Tongue (tissue), 1 donor: ENCODE results near the gene IFIT3. TPM values are rescaled to one million over a fixed set of nuclear protein-coding genes. Genes with fewer than 3 reads are reported as not detected.

Experiments used
- total RNA-seq: library from RNA; depleted of rRNA; stranded (reverse); fragments of >200 nt; gene quantifications from one replicate; pipeline ENCODE4 v1.2.3, GENCODE V29; 2014

The IFIT3 gene
- total RNA-seq, 1 donor from 2014 or later: 11.0 TPM

Other genes starting within 250 kb of the IFIT3 start
- 0.21 TPM for gene CH25H, start 120.7 kb upstream of the IFIT3 start, total RNA-seq
- gene LIPA, start 76.2 kb upstream of the IFIT3 start, total RNA-seq: 32.7 TPM
- 9.5 TPM for gene IFIT2, start 26.0 kb upstream of the IFIT3 start, total RNA-seq
- gene IFIT1B, start 50.1 kb downstream of the IFIT3 start, total RNA-seq: 0.92 TPM
- gene IFIT1, start 64.6 kb downstream of the IFIT3 start, total RNA-seq: 42.4 TPM
- gene IFIT5, start 86.6 kb downstream of the IFIT3 start, total RNA-seq: 14.9 TPM
- gene SLC16A12, start 207.6 kb downstream of the IFIT3 start, total RNA-seq: 3.1 TPM